Stimulated activated CD8-positive, alpha-beta memory T cell treated with anti-CD3 and anti-CD28 coated beads, Interleukin-12 subunit alpha, Interleukin-12 subunit beta, amount 100 ng/mL, for 1 hour (primary cell): ENCODE measurements around the gene TMCC1.
"Not testable (repeated sequence)": the region's sequence is repeated elsewhere in the genome, so short reads cannot be mapped to it uniquely, and the experiment has no call there.

Experiments
- DNase-seq: peaks from one replicate; pipeline ENCODE4 v3.0.0-alpha.2; 2020; ENCODE audit warnings: low read depth

TMCC1 gene

DNA sequence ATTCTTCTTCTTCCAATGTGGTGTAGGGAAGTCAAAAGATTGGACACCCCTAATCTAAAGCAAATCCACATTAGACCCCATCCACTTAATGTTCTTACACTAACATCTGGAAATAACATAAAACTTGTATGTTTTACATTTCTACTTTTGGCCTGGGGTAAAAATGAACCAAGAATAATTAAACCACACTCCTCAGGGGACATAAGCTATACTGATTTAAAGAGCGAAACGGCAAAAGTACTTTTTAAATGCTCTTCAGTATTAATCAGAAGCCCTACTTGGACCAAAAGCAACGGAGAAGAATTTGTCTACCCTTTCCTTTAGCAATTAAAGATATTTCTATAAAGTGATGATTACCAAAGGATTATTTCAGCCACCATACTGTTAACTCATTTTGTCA lies 123.9 kb downstream of the TMCC1 start:
- DNase-seq = no peak

DNA sequence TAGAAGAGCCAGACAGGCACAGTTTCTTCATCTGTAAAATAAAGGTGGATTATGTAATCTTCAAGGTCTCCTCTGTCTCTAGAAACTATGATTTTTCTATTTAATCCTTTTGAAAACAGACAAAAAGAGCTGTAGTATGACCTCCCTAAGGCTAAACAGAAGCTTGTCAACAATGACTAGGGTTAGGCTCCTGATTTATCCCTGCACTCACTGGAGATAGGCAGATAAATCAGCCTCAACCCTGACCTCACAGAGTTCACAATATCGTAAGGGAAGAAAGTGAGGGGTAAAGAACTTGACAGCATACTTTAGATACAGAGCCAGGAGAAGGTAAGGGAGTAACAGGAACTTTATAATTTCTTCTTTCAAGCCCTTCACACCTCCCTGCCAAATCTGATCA lies 124.8 kb downstream of the TMCC1 start:
- DNase-seq = no peak

DNA sequence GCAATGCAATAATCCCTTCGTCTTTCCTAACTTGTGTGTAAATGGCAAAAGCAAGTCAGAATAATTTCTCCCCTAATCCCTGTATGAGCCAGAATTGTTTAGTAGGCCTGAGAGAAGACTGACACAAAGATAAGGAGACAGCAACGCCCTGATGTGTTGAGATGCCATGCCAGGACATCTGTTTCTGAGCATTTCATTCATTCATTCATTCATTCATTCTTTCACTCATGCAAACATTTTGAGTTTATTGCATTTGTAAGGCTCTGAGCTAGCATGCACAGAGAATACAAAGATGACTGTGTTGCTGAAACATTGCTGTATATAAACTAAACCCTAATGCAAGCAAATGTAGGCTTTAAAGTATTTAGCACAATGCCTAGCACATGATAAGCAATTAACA lies 127.4 kb downstream of the TMCC1 start:
- DNase-seq = no peak

DNA sequence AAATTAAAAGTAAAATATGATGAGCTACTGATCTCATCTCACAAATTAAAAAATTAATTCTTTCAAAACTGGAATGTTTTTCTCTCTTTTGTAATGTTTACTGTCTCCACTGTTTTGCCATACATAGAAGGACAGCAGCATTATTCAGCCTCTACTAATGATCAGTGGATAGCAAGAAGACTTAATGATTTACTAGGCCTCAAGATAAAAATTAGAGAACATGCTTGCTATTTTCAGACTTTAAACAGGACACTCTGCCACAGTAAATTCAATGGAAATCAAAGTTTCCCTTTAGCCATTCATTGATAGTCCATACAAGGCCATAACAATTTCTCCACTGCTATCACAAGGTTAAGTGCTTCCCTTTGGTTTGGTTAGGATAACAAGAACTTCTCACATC lies 129.4 kb downstream of the TMCC1 start:
- DNase-seq = no peak

DNA sequence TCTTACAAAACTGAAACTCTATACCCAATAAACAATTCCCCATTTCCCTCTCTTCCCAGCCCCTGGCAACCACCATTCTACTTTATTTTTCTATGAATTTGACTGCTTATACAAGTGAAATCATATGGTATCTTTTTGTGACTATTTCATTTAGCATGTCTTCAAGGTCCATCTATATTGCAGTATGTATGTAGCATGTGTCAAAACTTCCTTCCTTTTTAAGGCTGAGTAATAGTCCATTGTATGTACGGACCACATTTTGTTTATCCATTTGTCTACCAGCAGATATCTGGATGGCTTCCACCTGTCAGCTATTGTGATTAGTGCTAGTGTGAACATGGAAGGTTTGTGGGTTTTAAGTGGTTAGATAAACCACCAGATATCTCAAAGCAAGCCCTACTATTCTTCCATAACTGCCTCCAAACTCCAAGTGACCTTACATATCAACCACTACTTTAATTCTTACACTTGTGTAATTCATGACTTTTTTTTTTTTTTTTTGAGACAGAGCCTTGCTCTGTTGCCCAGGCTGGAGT lies 134.7 kb downstream of the TMCC1 start:
- DNase-seq = no peak

DNA sequence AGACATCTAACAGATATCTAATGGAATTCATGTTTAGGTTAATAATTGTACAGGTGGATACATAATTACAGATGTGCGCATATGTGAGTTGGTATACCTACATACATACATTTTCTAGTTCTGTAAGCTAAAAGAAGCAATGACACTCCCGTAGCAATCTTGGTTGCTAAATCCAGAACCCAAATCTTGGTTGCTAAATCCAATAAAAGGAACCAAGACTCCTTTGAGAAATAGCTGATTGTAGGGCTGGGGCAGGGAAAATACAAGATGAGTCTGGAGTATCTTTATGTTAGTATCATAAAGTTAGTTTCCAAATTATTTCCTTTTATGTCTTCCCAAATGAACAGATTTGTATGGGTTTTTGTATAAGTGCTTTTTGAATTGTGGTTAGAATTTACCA lies 135.2 kb downstream of the TMCC1 start:
- DNase-seq = no peak

DNA sequence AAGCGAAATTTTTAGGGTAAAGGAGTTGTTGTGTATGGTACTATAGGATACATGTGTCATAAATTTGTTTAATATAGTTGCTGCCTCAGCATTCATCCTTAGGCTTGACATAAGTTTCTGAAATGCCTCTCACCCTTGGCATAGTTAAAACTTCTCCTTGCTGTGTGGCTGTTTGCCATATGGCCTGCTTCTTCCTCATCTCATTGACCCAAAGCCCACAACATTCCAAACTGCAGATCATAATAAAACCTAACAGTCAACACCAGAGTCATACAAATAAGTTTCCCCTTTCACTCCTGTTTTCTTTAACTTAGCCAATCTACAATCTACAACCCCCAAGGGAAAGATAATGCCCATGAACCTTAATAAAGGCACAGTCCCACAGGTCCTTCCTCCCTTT lies 136.6 kb downstream of the TMCC1 start:
- DNase-seq = no peak

DNA sequence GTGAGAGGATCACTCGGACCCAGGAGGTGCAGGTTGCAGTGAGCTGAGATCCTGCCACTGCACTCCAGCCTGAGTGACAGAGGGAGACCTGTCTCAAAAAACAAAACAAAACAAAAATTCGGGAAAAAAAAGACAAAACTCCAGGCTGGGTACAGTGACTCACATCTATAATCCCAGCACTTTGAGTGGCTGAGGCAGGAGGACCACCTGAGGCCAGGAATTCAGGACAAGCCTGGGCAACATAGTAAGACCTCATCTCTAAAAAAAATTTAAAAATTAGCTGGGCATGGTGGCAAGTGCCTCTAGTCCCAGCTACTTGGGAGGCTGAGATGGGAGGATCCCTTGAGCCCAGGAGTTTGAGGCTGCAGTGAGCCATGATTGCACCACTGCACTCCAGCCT lies 142.4 kb downstream of the TMCC1 start:
- DNase-seq = not testable (repeated sequence)

DNA sequence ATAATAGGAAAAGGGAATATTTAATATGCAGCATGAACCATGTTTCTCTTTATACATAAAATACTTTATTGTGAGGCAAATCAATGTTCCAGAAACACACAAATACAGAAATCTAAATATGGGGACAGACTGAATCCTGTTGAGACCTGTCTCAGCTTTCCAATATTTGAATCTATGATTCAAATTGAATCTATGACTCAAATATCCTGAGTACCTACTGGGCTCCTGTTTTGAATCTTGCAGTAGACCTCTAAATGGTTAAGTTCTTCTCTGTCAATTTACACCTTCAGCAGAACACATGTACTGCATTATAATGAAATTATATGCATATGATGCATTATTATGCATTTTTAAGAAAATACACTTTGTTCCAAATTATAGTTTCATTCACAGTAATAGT lies 143.8 kb downstream of the TMCC1 start:
- no peak for DNase-seq

DNA sequence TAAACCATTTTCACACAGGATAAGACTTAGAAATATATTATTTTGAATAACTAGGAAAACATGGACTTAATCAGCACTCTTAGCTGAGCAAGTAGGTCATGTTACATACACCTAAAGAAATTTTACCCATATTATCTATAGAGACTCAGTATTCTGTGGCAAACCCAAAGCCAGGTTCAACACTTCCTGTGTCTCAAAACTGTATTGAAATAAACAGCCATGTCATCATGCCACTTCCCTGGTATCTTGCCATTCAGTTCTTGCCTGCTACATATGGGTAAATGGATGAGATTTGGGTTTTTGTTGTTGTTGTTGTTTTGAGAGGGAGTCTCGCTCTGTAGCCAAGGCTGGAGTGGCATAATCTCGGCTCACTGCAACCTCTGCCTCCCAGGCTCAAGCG lies 145.5 kb downstream of the TMCC1 start:
- DNase-seq = no peak

DNA sequence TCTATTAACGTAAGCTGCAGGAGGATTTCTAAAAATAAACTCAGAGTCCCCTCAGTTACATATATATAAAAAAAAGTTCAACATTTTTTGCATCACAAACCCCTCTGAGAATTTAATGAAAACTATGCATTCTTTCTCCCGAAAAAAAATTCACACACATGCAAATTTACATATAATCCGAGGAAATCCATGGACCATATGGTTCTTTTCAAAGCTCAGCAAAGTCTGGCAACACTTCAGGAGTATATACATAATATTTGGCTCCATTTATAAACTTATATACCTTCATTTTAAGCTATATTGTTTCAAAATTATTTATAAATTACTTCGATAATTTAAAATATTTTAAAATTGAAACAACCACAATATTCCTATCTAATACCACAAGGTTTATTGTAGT lies 146.4 kb downstream of the TMCC1 start:
- DNase-seq = no peak

DNA sequence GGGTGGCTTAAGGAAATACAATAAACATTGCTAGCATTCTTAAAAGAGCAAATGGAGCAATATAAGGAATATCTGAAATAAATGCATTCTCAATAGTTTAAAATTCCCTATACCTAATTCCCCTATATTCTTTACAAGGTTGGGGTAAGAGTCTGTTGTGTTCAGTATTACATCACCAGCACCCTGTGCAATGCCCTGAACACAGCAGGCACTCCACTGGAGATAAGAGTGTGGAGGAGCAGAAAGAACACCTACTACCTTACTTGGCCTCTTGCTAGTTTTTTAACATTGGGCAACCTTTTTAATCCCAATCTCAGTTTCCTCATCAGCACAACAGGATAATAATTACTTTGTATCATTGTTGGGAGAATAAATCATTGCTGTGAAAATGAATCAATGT lies 146.9 kb downstream of the TMCC1 start:
- DNase-seq = no peak

DNA sequence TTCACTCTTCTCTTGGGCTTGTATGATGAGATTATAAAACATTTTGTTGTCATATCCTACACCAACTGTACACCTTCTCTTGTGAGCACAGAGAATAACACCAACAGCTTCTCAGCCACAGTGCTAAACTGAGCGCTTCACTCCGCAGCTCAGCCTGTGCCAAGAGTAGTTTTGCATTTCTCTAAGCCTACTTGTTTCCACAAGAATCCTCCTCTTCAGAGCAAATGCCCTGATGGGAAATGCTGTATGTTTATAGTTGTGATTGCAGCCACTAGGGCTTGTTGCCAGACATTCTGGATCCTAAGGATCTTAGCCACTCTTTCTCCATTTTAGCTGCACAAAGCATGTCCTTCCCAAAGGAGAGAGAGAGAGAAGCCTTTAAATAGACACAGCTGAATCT lies 148.3 kb downstream of the TMCC1 start:
- DNase-seq = no peak

DNA sequence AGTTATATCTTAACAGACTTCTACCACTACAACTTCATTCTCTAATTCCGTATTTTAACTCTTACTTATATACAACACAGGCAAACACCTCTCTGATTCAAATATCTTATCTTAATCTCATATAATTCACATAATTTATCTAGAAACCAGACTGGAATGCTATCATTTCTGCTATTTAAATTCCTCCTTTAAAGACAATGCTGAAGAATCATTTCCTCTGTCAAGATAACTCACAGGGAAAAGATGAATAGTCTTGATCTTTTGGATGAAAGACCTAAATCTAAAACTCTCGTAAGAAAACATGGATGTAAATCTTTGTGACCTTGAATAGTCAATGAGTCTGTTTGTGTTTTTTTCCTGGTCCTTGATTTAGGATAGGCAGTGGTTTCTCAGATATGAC lies 151.7 kb downstream of the TMCC1 start:
- no peak for DNase-seq

DNA sequence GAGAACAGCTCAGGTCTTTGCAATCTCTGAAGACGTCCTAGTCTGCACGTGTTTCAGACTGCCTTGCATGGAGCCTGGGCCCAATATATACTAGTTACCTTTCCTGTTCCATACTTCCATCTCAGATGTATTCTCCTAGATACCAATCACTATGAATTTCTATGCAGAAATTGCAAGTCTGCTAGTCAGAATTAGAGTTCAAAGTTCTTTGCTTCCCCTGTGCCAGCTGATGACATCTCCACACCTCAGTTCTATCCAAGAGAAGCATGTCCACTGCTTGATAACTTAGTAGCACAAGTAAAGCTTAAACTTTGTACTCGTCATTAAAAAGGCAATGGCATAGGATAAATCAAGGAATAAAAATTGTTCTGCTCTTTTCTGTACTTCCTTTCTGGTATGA lies 153.4 kb downstream of the TMCC1 start:
- no peak for DNase-seq

DNA sequence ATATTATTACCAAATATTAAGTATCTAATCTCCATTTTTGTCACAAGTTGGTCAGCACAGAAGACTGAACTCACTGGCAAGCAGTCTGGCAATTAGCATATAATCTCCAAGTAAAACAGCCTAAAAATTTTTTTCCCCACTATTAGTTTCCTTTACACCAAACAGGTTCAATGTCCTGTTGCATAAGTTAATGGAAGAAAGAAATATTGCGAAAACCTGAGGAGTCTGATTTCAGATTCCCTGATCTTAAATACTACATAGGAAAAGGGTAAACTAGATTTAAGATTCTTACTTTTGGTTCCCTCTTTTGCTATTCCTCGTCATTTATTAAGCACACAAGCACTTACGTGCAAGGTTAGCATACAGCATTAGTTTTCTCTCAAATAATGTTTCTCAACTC lies 153.9 kb downstream of the TMCC1 start:
- DNase-seq = no peak

DNA sequence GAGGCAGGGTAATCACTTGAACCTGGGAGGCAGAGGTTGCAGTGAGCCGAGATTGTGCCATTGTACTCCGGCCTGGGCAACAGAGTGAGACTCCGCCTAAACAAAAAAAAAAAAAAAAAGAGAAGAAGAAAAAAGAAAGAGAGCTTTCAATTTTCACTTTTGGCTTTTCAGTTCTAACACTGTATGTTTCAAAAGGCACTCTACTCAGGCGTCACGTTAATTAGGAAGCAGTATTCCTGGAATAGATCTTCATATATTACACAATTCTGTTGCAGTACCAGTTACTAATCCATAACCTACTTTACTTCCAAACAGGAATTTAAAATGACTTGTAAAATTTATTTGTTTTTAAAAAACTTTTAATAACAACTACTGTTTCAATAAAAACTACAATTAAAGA lies 155.3 kb downstream of the TMCC1 start:
- no peak for DNase-seq

DNA sequence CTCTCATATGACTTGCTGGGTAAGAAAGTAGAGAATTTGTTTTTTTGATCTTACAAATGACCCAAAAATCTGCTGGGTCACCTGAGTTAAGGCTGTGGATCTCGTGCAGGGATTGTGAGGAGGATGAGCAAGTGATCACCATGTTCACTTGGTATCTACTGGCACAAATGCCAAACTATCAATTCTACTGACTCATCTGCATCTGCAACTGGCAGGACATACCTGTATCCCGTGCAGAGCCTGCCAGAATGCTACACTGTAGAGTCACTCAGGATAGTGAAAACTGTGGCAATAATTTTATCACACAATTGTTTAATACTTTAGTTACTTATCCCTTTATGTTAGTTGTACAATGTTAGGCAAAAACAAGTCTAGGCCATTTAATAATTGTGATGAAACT lies 157.4 kb downstream of the TMCC1 start:
- DNase-seq = no peak

DNA sequence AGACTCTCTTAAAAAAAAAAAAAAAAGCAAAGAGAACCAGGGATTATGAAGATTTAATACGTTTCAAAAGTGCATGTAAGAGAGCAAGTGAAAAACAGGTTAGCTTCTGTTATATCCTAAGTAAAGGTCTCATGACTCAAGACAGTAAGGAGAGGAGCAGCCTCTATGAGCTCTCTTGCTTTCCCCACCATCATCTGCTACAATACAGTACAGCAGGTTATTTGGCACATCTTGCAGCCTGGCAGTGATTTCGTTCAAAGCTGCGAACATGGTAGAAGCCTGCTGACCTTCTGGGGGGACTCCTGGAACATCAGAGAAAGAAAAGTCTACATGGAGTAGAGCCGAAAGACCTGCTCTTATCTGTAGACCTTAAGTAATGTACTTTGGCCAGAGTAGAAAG lies 157.9 kb downstream of the TMCC1 start:
- no peak for DNase-seq

DNA sequence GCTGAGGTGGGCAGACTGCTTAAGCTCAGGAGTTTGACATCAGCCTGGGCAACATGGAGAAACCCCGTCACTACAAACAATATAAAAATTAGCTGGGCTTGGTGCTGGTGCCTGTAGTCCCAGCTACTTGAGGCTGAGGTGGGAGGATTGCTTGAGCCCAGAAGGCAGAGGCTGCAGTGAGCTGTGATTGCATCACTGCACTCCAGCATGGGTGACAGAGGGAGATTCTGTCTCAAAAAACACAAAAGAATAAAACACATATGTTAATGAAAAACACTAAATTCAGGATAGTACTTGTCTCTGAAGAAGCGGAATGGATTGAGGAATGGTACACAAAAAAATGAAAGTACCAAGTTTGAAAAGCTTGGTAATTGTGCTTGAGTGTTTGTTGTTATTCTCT lies 159.1 kb downstream of the TMCC1 start:
- no peak for DNase-seq

DNA sequence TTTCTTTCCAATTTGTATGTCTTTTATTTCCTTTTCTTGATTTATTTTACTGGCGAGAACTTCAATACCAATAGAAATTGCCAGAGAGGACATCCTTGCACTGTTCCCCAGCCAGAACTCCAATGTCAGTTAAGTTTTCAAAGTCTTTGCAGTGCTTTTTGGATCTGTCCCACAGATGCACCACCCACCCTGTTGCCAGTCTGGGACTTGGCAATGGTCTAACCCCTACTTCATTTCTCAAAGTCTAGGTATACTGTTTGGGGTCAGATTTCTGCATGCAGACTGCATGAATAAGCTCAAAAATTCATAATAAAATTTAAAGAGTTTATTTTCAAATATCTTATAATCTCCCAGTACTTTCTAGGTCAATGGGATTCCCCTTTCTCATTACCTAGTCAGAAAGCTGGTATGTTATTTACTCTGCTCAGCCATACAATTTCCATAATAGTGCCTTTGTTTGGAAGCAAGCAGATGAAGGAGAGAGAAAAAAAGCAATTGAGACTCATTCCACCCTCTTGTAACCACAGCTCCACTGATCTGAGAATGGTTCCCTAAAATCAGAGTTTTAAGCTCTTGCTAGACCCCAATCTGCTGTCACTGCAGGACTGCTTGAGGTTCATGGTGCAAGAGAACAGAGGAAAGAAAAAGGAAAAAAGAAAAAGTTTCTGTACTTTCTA lies 161.2 kb downstream of the TMCC1 start:
- no peak for DNase-seq

DNA sequence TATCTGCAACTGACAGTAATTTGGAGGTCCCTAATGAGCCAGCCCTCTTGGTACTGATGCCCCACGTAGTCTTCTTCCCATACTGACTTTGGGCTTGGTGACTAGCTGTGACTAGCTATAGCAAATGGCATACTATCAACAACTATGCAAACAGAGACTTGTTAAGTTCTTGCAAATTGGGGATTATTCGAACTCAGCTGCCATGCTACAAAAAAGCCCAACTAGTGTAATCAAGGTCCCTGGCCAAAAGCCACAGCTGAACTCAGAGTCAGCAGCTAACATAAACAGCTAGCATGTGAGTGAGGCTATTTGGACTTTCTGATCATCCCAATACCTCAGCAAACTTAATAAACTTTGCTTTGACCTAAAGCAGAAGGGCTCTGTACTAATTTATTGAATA lies 165.8 kb downstream of the TMCC1 start:
- no peak for DNase-seq

DNA sequence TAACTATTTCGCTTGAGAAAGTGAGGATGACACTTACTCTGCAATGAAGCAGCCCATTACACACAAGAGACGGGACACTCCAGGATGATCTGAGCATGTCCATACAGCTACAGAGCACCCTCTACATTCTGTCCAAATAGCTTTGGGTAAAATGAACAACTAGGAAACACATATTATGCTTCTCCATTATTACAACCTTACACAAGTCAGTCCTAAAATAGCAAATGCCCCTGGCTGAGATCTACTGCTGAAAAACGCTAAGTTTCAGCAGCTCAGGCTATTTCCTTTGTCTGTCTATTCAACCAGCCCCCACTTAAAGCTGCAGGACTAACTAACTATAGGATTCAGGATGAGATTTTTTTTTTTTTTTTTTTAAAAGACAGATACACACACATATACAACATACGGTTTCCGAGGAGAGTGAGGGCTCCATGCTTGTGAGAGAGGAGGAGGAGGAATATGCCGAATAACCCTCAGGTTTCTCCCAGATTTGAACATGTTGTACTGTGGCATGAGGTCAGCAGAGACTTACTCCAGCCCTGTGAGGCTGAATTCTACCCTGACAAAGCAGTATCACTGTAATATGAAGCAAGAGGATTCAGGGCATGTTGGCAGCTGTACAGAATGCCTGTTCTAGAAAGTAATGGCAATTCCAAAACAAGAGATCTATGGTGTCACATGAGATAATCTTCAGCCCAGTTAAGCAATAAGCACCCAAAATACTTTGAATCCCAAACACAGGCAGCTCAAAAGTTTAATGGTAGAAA lies 169.8 kb downstream of the TMCC1 start:
- no peak for DNase-seq

DNA sequence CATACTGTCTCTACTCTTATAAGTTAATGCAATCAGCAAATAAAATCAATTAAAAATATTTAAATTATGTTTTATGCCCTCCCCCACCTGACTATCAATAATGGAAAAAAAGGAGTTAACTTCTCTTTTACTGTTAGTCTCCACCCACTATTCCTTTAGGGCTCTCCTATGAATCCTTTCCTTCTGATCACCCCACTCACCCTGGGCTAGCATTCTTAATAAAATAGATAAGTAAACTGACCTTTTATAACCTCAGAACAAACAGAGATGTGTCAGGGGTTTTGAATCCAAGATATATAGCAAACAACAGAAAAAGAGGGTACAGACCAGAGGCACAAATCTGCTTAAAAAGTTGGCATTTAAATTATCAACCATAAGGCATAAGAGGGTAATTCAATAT lies 171.0 kb downstream of the TMCC1 start:
- DNase-seq = no peak
